Mucosa of descending colon (tissue), 3 donors: ENCODE measurements around the gene ATP8A2. TPM values are rescaled to one million over a fixed set of nuclear protein-coding genes. Genes with fewer than 3 reads are reported as not detected.

Source experiments
- ATAC-seq: fragments of 200-7000 bp; cut with Tn5 transposase; one replicate; pipeline ENCODE4 v1.9.1; 2020; ENCODE audit warnings: mild to moderate bottlenecking, moderate library complexity
- DNase-seq, 3 donors: peaks; one replicate each; pipeline ENCODE4 v3.0.0-alpha.2; 2020
- H3K36me3 ChIP-seq: fragments of 200-600 bp; one replicate; pipeline ENCODE4 v1.8.0; 2021; ENCODE audit warnings: low read depth, mild to moderate bottlenecking
- H3K4me1 ChIP-seq: fragments of 200-600 bp; one replicate; pipeline ENCODE4 v1.8.0; 2021; ENCODE audit warnings: low read depth, mild to moderate bottlenecking
- H3K4me3 ChIP-seq: fragments of 200-600 bp; one replicate; pipeline ENCODE4 v1.8.0; 2021; ENCODE audit warnings: mild to moderate bottlenecking
- H3K9me3 ChIP-seq: fragments of 200-600 bp; one replicate; pipeline ENCODE4 v1.8.0; 2021; ENCODE audit warnings: mild to moderate bottlenecking
- CTCF ChIP-seq: fragments of 200-600 bp; IDR thresholded peaks from one replicate; pipeline ENCODE4 v1.8.0; 2022; ENCODE audit warnings: antibody characterized with exemption, mild to moderate bottlenecking
- intact Hi-C, 2 donors: fragments of 100-400 bp; cut with DNase I in 1 of 2; cut with micrococcal nuclease in 1 of 2; formaldehyde crosslinking; loops; one replicate each; pipeline versions ENCODE4 v1.11.0 to v1.11.1; 2022; cut with DNase I, micrococcal nuclease
- total RNA-seq, 3 donors: library from RNA; stranded (reverse); fragmentation: NEBNext Ultra II Directional in 2 of 3; extraction: Animal tissue kit (Norgen Biotek cat#: 25700) in 2 of 3; gene quantifications; one replicate each; pipeline versions ENCODE4 v1.2.1 to v1.2.4, GENCODE V29; 2021 to 2023
- donor health status: DM: no; HTN: no; CAD: no; lungs with moderate emphysema.
- donor health status: DM: no; HTN: no; CAD: no.
- donor health status: DM: no; HTN: yes; CAD: no.

Gene ATP8A2
- total RNA-seq, 3 donors from 2014 or later, result 0.22 to 3.6 (median 0.41) TPM

DNA sequence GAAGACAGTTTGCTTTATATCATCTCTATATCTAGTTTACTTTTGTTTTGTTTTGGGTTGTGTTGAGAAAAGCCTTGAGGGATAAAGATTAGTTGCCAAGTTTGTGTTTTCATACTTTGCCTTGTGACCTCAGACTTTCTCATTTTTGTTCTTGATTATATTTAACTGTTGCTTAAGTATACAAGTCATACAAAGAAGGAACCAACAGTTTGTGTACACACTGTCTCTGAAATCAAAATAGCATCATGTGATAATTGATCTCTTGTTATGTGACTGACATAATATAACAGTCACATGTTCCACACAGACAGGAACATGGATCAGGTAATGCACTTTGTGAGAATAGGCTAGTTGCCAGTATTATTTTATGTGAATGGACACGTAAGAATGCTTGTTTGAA lies 609.3 kb downstream of the ATP8A2 start:
- Histone ChIP-seq H3K4me3 (no peak overlapping the region), H3K4me1 (no peaks in the 10 kb centered on the region), H3K9me3 (no peaks in the 10 kb centered on the region), H3K36me3 (no peaks in the 10 kb centered on the region)
- DNase-seq (no peak), ATAC-seq (no peak)
- intact Hi-C loops, result no loop called here
- TF ChIP-seq CTCF, result no peak

GRCh38 chr13:25982907-25983306 lies 611.1 kb downstream of the ATP8A2 start:
- Histone ChIP-seq H3K4me3 (no peak overlapping the region), H3K9me3 (no peaks in the 10 kb centered on the region), H3K4me1 (no peaks in the 10 kb centered on the region), H3K36me3 (no peaks in the 10 kb centered on the region)
- TF ChIP-seq CTCF, result no peak
- no peak for DNase-seq
- intact Hi-C loops, result no loop called here
- ATAC-seq, result no peak

GRCh38 chr13:25987987-25988386 lies 616.2 kb downstream of the ATP8A2 start:
- no peak overlapping the region for H3K4me3 ChIP-seq
- no peaks in the 10 kb centered on the region for H3K4me1 ChIP-seq
- no peak for ATAC-seq
- no peak for DNase-seq
- no peaks in the 10 kb centered on the region for H3K36me3 ChIP-seq
- intact Hi-C loops, result no loop called here
- TF ChIP-seq CTCF, result no peak
- H3K9me3 ChIP-seq, result no peaks in the 10 kb centered on the region

- no peak overlapping the region for H3K4me3 ChIP-seq
- ATAC-seq (no peak), DNase-seq (no peak)
- no peaks in the 10 kb centered on the region for H3K4me1 ChIP-seq
- no peak for TF ChIP-seq CTCF
- peaks cover under 1% of the 10 kb centered on the region for H3K9me3 ChIP-seq
- intact Hi-C loops, result no loop called here
- H3K36me3 ChIP-seq, result no peaks in the 10 kb centered on the region
Observed at GRCh38 chr13:25988661-25989060, 616.9 kb downstream of the ATP8A2 start.

GRCh38 chr13:25990801-25991200 lies 619.0 kb downstream of the ATP8A2 start:
- H3K4me3 ChIP-seq, result no peak overlapping the region
- peaks cover 2% of the 10 kb centered on the region for H3K9me3 ChIP-seq
- H3K4me1 ChIP-seq, result no peaks in the 10 kb centered on the region
- ATAC-seq (no peak), DNase-seq (no peak)
- intact Hi-C loops, result no loop called here
- TF ChIP-seq CTCF, result no peak
- H3K36me3 ChIP-seq, result no peaks in the 10 kb centered on the region

- H3K9me3 ChIP-seq, result peaks cover 5% of the 10 kb centered on the region
- H3K4me1 ChIP-seq, result no peaks in the 10 kb centered on the region
- ATAC-seq (no peak), DNase-seq (no peak)
- no peak for TF ChIP-seq CTCF
- H3K4me3 ChIP-seq, result no peak overlapping the region
- intact Hi-C loops, result no loop called here
- no peaks in the 10 kb centered on the region for H3K36me3 ChIP-seq
Observed at GRCh38 chr13:25992076-25992475, 620.3 kb downstream of the ATP8A2 start.
